SH-SY5Y (cell line): Measurements from ENCODE around the gene DEPDC4.

Experiments used
- GATA2 ChIP-seq: IDR thresholded peaks from 2 replicates; pipeline ENCODE4 v1.6.1; 2011; ENCODE audit warnings: mild to moderate bottlenecking, low read depth, low read length
- GATA3 ChIP-seq: IDR thresholded peaks from 2 replicates; pipeline ENCODE4 v1.6.1; 2011; ENCODE audit warnings: low read depth, mild to moderate bottlenecking, low read length, moderate library complexity

DNA sequence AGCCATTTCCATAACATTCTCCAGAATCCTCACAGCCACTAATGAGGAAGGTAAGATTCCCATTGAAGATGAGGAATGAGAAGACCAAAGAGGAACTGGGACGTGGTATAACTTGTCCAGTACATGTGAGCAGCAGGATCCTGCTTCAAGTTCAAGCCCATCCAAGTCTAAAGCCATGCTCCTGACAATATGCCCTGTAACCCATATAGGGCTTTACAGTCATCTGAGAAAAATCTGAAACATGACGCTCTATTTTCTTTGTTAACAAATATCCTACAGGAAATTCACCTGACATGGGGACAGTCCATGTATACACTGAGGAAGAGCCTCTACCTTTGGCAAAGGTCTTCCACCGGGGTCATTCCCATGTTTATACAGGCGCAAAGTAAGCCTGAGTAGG is 69.4 kb downstream of the DEPDC4 start:
- TF ChIP-seq GATA2 (no peak), GATA3 (no peak)
